Stimulated activated CD8-positive, alpha-beta memory T cell treated with anti-CD3 and anti-CD28 coated beads, Interleukin-15, amount 100 ng/mL, for 24 hours (primary cell): ENCODE measurements around the gene SCGB1D4.
"Not testable (repeated sequence)": the region's sequence is repeated elsewhere in the genome, so short reads cannot be mapped to it uniquely, and the experiment has no call there.

ENCODE experiments used
- DNase-seq: peaks from one replicate; pipeline ENCODE4 v3.0.0-alpha.2; 2020; ENCODE audit warnings: low read depth

Gene SCGB1D4, protein sequence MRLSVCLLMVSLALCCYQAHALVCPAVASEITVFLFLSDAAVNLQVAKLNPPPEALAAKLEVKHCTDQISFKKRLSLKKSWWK

DNA sequence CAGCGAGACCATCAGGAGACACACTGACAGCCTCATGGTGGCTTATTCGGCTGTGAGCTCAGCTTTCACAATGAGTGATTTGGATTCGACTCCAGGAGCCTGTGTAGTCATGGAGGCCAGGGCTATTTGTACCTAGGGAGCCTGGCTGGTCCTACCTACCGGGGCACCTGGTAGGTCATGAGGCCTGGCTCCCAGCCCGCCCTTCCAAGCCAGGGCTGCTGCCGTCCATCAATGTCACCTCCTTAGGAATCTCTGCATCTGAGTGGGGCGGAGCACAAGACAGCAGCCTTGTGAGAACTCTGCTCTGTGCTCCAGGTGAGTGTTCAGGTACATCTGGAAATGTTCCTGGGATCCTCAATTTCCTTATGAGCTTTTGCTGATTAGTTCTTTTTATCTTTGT lies at the start of gene SCGB1D4:
SCGB1D4 (minus strand) TSS at position 101 of the 400 bp plus-strand sequence; CDS start at position 36, 65 bp downstream.
- no peak for DNase-seq

DNA sequence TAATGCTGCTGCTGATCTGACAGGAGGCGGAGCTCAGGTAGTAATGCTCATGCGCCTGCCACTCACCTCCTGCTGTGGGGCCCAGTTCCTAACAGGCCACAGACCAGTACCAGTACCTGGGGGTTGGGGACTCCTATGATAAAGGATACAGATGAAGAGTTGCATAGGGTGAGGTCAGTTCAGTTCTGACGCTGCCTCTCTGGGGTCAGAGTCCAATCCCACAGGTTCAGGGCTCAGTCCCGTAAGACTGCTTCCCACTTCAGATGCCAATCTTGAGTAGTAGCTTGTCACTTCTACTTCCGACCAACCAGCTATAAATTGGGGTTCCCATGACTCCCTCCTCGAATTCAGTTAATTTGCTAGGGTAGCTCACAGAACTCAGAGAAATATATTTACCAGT lies 47.0 kb upstream of the SCGB1D4 start:
- no peak for DNase-seq

DNA sequence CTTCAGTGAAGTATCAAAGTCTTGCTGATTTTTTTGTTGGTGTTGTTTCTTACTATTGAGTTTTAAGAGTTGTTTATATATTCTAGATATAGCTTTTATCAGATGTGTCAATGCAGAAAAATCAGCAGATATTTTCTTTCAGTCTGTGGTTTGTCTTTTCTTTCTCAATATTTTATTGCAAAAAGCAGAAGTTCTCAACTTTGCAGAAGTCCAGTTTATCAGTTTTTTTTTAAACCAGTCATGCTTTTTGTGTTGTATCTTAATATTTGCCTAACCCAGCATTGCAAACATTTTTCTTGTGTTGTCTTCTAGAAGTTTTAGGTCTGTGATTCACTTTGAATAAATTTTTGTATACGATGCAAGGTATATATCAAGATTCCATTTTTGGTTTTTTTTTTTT lies 45.3 kb upstream of the SCGB1D4 start:
- DNase-seq: no peak

DNA sequence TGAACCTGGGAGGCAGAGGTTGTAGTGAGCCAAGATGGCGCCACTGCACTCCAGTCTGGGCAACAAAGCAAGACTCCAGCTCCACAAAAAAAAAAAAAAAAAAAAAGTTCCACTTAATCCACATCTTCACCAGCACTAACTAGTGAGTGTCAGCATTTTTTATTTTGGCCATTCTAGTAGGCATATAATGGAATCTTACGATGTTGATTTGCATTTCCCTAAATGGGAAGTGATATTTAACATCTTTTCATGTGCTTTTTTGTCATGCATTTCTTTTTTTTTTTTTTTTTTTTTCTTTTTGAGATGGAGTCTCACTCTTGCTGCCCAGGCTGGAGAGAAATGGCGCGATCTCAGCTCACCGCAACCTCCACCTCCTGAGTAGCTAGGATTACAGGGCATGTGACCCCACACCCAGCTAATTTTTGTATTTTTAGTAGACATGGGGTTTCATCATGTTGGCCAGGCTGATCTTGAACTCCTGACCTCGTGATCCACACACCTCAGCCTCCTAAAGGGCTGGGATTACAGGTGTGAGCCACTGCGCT lies 44.8 kb upstream of the SCGB1D4 start:
- DNase-seq: not testable (repeated sequence)

DNA sequence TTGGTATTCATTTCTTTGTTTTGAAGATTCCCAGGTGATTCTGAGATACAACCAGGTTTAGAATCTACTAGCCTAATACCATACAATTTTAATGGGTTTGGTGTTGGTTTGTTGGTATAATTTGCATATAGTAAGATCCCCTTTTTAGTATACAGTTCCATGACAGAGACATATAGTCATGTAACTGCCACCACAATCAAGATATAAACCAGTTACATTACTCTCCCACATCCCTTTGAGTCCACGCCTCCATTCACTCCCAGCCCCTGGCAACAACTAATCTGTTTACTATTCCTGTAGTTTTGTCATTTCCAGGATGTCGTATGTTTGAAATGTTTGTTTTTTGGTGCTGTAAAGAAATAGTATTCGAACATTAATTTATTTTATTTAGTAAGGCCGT lies 42.7 kb upstream of the SCGB1D4 start:
- no peak for DNase-seq

DNA sequence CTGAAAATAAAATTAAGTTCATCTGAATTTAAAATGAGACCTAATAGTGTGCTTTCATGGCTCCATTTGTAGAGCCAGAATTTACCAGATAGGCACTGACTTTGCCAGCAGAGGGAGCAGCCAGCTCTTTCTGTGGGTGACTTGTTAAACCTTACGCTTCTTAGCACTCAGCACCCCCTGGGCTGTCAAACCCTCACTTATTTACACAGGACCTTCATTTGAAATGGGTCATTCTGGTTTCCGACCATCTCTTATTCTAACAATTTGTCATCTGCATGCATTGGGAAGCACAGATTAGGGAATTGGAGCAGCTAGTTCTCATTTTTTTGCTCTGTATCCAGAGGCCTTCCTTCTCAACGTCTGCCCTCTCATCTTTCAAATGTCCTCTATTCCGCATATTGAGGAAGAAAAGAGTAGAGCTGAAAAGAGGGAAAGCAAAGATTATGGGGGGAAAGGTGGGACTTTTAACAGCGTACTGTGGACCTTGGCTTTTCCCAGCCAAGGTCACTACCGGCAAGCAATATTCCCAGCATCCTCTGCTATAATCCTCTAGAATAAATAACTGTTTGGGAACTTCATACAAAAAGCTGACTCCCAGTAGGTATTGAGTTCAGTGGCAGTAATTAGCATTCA lies 41.5 kb upstream of the SCGB1D4 start:
- no peak for DNase-seq

DNA sequence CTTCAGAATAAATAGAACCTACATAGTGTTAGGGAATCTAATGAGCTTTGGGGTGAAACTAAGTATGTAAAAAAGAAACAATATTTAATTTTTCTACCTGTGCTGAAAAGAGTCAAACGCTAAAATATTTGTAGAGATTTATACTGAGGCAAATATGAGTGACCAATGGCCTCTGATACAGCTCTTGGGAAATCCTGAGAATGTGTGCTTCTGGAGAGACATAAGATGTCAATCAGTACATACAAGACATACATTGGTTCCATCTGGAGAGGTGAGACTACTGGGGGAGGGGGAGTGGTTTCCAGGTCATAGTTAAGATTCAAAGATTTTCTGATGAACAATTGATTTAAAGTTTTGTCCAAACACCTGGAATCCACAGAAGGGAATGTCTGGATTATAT lies 39.3 kb upstream of the SCGB1D4 start:
- no peak for DNase-seq

DNA sequence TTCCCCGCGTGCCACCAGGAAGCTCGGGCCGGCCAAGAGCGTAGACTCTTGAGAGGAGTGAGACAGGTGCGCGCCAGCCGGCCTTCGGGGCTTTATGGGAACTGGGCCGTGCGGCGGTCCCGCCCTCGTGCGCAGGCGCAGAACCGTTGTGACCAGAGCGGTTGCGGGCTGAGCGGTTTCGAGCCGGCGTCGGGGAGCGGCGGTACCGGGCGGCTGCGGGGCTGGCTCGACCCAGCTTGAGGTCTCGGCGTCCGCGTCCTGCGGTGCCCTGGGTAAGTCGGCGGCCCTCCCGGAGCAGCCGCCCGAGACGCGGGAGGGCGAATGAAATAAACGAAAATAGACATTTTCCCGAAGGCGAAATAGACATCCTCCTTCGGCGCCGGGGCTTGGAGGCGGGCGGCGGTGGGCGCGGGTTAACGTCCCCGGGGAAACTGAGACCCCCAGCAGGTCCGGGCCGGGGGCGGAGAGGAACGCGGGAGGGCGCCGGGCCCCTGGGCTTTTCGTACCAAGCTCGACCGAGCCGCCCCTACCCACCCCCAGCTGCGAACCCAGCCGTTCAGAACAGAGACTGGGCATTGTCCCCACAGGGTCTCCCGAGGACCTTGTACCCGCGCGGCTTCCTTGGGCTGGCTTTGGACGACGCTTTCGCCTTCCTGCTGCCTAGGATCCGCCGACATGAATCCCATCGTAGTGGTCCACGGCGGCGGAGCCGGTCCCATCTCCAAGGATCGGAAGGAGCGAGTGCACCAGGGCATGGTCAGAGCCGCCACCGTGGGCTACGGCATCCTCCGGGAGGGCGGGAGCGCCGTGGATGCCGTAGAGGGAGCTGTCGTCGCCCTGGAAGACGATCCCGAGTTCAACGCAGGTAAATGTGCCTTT lies 38.7 kb upstream of the SCGB1D4 start, which contains the start of gene ASRGL1:
ASRGL1 (plus strand) TSS at position 146 of the 879 bp plus-strand sequence; CDS start at position 676, 530 bp downstream.
- DNase-seq: peak; percentile 51

DNA sequence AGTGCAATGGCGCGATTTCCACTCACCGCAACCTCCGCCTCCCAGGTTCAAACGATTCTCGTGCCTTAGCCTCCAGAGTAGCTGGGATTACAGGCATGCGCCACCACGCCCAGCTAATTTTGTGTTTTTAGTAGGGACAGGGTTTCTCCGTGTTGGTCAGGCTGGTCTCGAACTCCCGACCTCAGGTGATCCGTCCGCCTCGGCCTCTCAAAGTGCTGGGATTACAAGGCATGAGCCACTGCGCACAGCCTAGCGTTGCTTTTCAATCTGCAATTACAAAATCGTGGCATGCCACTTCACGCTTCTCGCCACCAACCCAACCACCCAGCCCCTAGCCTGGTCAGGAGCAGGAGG lies 38.1 kb upstream of the SCGB1D4 start:
- not testable (repeated sequence) for DNase-seq

DNA sequence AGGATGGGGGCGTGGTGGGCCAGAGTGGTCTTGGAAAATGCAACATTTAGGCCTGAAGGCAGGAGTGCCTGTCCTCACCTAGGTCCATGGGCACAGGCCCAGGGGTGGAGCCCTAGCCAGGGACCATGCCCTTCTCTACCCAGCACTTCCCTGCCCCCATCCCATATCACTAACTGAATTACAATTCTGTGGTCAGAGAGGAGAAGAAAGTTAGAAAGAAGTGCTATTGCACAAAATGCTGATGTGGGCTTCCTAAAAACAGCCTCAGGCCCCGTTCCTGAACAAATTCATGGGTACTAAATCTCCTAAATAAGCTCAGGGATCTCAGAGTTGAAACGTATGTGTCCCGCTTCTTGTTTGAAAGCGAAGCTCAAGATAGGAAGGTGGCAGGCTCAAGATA lies 34.9 kb upstream of the SCGB1D4 start:
- DNase-seq: no peak

DNA sequence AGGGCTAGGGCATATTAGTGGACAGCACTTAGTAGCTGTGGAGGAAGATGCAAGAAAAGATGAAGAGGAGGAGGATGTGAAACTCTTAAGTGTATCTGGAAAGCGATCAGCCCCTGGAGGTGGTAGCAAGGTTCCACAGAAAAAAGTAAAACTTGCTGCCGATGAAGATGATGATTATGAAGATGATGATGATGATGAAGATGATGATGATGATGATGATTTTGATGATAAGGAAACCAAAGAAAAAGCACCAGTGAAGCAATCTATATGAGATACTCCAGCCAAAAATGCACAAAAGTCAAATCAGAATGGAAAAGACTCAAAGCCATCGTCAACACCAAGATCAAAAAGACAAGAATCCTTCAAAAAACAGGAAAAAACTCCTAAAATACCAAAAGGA lies 32.4 kb upstream of the SCGB1D4 start:
- DNase-seq: not testable (repeated sequence)

DNA sequence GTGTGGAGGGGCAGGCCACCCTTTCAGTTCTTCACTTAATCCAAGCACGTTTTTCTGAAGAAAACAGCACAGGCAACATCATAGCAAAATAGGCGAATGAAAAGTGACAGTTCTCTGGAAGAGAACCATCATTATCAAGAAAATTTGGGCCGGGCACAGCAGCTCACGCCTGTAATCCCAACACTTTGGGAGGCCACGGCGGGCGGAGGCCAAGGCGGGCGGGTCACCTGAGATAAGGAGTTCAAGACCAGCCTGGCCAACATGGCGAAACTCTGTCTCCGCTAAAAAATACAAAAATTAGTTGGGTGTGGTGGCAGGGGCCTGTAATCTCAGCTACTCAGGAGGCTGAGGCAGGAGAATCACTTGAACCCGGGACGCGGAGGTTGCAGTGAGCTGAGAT lies 28.7 kb upstream of the SCGB1D4 start:
- not testable (repeated sequence) for DNase-seq

DNA sequence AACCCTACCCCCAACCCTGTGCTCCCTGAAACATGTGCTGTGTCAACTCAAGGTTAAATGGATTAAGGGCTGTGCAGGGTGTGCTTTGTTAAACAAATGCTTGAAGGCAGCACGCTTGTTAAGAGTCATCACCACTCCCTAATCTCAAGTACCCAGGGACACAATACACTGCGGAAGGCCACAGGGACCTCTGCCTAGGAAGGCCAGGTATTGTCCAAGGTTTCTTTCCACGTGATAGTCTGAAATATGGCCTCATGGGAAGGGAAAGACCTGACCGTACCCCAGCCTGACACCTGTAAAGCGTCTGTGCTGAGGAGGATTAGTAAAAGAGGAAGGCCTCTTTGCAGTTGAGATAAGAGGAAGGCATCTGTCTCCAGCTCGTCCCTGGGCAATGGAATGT lies 27.8 kb upstream of the SCGB1D4 start:
- DNase-seq: not testable (repeated sequence)

DNA sequence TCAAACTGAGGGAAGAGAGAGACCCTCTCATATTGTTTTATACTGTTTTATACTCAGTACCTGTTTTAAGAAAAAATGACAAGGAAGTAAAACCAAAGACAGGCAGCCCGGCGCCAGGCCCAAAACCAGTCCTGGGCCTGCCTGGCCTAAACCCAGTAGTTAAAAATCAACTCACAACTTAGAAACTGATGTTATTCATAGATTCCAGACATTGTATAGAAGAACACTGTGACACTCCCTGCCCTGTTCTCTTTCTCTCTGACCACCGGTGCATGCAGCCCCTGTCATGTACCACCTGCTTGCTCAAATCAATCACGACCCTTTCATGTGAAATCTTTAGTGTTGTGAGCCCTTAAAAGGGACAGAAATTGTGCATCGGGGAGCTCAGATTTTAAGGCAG lies 26.9 kb upstream of the SCGB1D4 start:
- DNase-seq: not testable (repeated sequence)

DNA sequence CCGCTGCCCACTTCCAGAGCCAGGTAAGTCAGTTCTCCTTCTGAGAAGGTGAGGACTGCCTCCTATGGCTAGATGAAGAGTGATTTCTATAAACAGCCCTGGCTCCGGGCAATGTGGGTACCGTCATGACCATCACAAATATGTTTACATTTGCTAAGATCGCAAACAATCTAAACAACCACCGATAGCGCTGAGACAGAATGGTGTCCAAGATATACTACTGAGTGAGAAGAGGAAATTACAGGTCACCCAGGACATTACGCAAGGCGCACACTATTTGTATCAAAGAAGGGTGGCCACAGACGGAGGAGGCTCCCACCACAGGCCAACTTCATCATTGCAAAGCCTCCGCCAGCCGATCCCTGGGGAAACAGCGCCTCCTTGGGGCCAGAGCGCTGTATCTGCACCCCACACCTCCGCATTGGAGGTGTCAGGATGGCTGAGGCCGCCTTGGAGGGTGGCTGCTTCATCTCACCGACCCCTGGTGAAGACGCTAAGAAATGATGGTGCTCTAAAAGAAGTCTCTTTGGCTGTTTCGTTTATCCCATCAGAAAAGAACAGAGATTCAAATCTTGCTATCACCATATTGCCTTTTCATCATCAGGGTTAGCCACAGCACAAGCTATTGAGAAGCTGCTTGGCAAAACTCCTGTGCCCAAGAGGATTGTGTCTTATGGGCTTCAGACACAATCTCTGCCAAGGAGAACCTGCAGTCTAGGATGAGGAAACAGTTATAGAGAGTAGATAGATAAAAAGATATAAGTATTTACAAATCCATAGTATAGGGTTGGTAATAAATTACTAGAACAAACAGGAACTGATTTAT lies 26.1 kb upstream of the SCGB1D4 start:
- no peak for DNase-seq

DNA sequence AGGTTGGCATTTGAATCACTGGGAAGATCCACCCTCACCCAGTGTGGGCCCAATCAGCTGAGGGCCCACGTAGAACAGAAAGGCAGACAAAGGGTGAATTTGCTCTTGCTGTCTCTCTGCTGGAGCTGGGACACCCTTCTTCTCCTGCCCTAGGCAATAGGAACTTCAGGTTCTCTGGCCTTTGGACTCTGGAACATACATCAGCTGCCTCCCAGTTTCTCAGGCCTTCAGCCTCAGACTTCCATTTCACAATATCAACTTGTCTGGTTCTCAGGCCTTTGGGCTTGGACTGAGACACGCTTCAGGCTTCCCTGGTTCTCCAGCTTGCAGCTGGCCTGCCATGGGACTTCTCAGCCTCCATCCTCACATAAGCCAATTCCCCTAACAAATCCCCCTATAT lies 23.6 kb upstream of the SCGB1D4 start:
- DNase-seq: no peak

DNA sequence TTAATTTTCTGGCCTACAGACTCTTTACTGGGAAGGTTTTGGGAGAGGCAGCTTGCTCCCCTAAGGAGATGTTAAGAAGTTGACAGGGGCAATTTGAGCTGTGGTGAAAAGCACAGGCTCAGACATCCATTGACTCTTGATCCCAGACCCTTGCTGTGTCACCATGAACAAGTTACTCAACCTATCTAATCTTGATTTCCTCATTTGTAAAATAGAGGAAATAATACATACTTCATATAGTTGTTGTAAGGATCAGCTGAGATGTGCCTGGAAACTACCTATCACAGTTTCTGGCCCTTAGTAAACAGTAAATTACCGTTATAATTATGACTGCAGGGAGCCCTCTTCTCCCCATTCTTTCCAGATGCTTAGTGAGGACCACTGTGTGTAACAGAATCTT lies 16.6 kb upstream of the SCGB1D4 start:
- DNase-seq: no peak

DNA sequence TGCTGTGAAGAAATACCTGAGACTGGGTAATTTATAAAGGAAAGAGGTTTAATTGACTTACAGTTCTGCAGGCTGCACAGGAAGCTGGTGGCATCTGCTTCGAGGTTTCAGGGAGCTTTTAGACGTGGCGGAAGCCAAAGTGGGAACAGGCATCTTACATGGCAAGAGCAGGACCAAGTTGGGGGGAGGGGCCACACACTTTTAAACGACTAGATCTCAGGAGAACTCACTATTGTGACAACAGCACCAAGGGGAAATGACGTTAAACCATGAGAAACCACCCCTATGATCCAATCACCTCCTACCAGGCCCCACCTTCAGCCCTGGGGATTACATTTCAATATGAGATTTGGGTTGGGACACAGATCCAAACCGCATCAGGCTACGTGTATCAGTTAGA lies 11.1 kb upstream of the SCGB1D4 start:
- DNase-seq: no peak

DNA sequence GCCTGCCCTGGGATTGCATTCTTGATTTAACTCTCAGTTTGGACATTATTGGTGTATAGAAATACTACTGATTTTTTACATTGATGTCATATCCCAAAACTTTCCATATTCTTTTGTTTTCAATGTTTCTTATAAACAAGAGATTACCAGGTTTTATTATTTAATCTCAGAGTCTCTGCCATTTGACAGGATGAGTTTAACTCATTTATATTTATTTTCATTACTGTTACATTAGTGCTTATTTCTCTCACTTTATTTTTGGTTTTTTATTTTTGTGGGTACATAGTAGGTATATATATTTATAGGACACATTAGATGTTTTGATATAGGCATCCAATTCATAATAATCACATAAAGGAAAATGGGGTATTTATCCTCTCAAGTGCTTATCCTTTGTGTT lies 9.1 kb upstream of the SCGB1D4 start:
- DNase-seq: no peak

DNA sequence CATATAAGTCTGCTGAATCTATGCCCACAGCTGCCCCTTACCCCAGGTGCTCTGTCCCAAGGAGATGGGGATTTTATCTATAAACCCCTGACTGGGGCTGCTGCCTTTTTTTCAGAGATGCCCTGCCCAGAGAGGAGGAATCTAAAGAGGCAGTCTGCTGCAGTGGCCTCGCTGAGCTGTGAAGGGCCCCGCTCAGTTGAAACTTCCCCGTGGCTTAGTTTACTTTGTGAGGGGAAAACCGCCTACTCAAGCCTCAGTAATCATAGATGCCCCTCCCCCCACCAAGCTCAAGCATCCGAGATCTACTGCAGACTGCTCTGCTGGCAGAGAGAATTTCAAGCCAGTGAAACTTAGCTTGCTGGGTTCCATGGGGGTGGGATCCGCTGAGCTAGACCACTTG lies 7.4 kb upstream of the SCGB1D4 start:
- DNase-seq: no peak

DNA sequence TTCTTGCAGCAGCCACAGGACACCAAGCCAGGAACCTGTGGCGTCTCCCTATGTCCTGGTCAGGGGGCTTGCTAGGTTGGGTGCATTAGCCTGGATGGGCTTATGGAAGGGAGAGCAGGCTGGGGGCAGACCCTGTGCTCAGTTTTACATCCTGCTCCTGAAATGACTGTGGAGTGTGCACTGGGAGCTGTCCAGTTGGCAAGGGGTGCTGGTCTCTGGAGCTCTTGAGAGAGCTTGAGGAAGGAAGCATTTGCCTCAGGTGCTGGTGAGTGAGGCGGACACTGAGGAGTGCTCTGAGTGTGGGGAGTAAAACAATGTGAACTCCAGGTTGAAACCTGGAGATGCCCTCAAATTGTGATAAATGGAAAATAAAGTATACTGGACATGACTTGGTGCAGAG lies 3.4 kb downstream of the SCGB1D4 start:
- no peak for DNase-seq

DNA sequence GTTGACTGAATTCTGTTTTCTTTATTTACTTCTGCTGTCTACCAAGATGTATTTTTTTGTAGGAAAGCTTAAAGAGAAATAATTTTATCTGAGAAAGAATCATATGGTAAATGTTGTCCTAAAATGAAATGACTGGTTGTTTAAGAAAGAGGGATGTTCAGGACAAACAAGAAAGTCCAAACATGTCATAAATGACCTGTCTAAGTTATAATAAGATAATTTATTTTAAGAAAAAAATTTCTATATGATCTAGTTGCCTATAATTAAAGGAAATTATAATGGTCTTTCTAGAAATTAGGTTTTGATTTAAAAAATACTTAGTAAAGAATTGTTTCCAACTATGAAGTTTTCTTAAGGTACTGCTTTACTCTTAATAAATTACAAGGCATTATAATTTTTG lies 18.4 kb downstream of the SCGB1D4 start:
- no peak for DNase-seq
